Endodermal cell (in vitro differentiated cells): ENCODE results near the gene KCND2. TPM values are rescaled to one million over a fixed set of nuclear protein-coding genes. Genes with fewer than 3 reads are reported as not detected.

Experiments used
- DNase-seq: peaks from one replicate; pipeline ENCODE4 v3.0.0-alpha.2; 2017
- H3K27ac ChIP-seq: 2 replicates; pipeline ENCODE4 v1.5.1; 2013; ENCODE audit warnings: mild to moderate bottlenecking, low read depth, low read length, moderate library complexity
- H3K27me3 ChIP-seq: 2 replicates; pipeline ENCODE4 v1.6.1; 2013; ENCODE audit warnings: mild to moderate bottlenecking, low read length, moderate library complexity; ENCODE audit not compliant: insufficient read depth, control insufficient read depth, poor library complexity, severe bottlenecking
- H3K36me3 ChIP-seq: 2 replicates; pipeline ENCODE4 v1.7.0; 2013; ENCODE audit warnings: mild to moderate bottlenecking, low read length, moderate library complexity; ENCODE audit not compliant: control insufficient read depth, insufficient read depth
- H3K4me1 ChIP-seq: one replicate; pipeline ENCODE4 v1.7.0; 2013; ENCODE audit warnings: low read length; ENCODE audit not compliant: control insufficient read depth, insufficient read depth
- H3K4me3 ChIP-seq: 2 replicates; pipeline ENCODE4 v1.5.1; 2013; ENCODE audit warnings: mild to moderate bottlenecking, low read length, moderate library complexity
- H3K9ac ChIP-seq: 2 replicates; pipeline ENCODE4 v1.6.1; 2013; ENCODE audit warnings: mild to moderate bottlenecking, low read length, moderate library complexity; ENCODE audit not compliant: poor library complexity, severe bottlenecking; ENCODE audit errors: extremely low read depth
- H3K9me3 ChIP-seq: 2 replicates; pipeline ENCODE4 v1.6.1; 2013; ENCODE audit warnings: mild to moderate bottlenecking, low read length, moderate library complexity; ENCODE audit not compliant: control insufficient read depth
- H3K27ac Mint-ChIP-seq: 2 replicates; pipeline ENCODE4 v1.8.0; 2020; ENCODE audit warnings: mixed read lengths
- H3K27me3 Mint-ChIP-seq: 2 replicates; pipeline ENCODE4 v1.8.0; 2021; ENCODE audit warnings: mild to moderate bottlenecking, mixed read lengths; ENCODE audit not compliant: insufficient read depth
- H3K36me3 Mint-ChIP-seq: 2 replicates; pipeline ENCODE4 v1.8.0; 2020; ENCODE audit warnings: low read depth, mixed read lengths
- H3K4me1 Mint-ChIP-seq: 2 replicates; pipeline ENCODE4 v1.8.0; 2020; ENCODE audit warnings: mixed read lengths
- H3K4me3 Mint-ChIP-seq: 2 replicates; pipeline ENCODE4 v1.8.0; 2020; ENCODE audit warnings: mild to moderate bottlenecking, moderate library complexity, mixed read lengths
- H3K9me3 Mint-ChIP-seq: 2 replicates; pipeline ENCODE4 v1.8.0; 2020; ENCODE audit warnings: mild to moderate bottlenecking, mixed read lengths
- CTCF ChIP-seq: fragments of 200-600 bp; sonication (generic); conservative IDR thresholded peaks from 2 replicates; pipeline ENCODE4 v1.5.0; 2021; ENCODE audit warnings: antibody characterized with exemption, mild to moderate bottlenecking
- WGBS, 2 experiments: methylation state at CpG; one replicate each; pipeline versions ENCODE4 v1.1.5 to v1.1.7; 2013; ENCODE audit warnings: missing lambda C conversion rate in 2 of 2, mixed read lengths in 1 of 2; ENCODE audit not compliant: insufficient coverage in 1 of 2, insufficient read length in 1 of 2; 5-methylcytosine and 5-hydroxymethylcytosine counted together
- total RNA-seq, 2 donors: library from RNA; stranded (reverse); fragmentation: NEBNext Ultra II Directional in 1 of 2; extraction: Animal tissue kit (Norgen Biotek cat#: 25700) in 1 of 2; gene quantifications; 2 replicates in 1 of 2; 3 replicates in 1 of 2; pipeline ENCODE4 v1.2.1, GENCODE V29; 2021

The KCND2 gene
- total RNA-seq, 2 donors from 2014 or later, result 0.71 to 4.6 TPM

GRCh38 chr7:120307991-120308545, 35.1 kb downstream of the KCND2 start:
- H3K4me3 Mint-ChIP-seq, result no peak overlapping the region
- Histone ChIP-seq H3K36me3 (no peaks in the 10 kb centered on the region), H3K27me3 (no peaks in the 10 kb centered on the region), H3K9ac (no peak overlapping the region), H3K9me3 (no peaks in the 10 kb centered on the region), H3K4me3 (no peak overlapping the region), H3K4me1 (peaks cover 3% of the 10 kb centered on the region), H3K27ac (no peak overlapping the region)
- peaks cover 30% of the 10 kb centered on the region for H3K4me1 Mint-ChIP-seq
- TF ChIP-seq CTCF, result no peak
- no peaks in the 10 kb centered on the region for H3K27me3 Mint-ChIP-seq
- no peaks in the 10 kb centered on the region for H3K9me3 Mint-ChIP-seq
- 77% methylated on average over 4 of the region's 4 CpGs; no CpG with 5 or more reads in 1 of the 2 experiments for whole genome bisulfite sequencing, 2 experiments
- no peak for DNase-seq
- no peaks in the 10 kb centered on the region for H3K36me3 Mint-ChIP-seq
- H3K27ac Mint-ChIP-seq, result no peak overlapping the region

- H3K4me1 Mint-ChIP-seq, result peaks cover 17% of the 10 kb centered on the region
- no peaks in the 10 kb centered on the region for H3K9me3 Mint-ChIP-seq
- 93 to 100% methylated on average over 1 of the region's 2 CpGs for WGBS, 2 experiments
- Histone ChIP-seq H3K27me3 (no peaks in the 10 kb centered on the region), H3K4me3 (no peak overlapping the region), H3K4me1 (peaks cover 3% of the 10 kb centered on the region), H3K9ac (no peak overlapping the region), H3K9me3 (no peaks in the 10 kb centered on the region), H3K27ac (no peak overlapping the region), H3K36me3 (no peaks in the 10 kb centered on the region)
- TF ChIP-seq CTCF, result no peak
- no peaks in the 10 kb centered on the region for H3K36me3 Mint-ChIP-seq
- no peaks in the 10 kb centered on the region for H3K27me3 Mint-ChIP-seq
- H3K4me3 Mint-ChIP-seq, result no peak overlapping the region
- DNase-seq, result no peak
- H3K27ac Mint-ChIP-seq, result no peak overlapping the region
These were observed 38.2 kb downstream of the KCND2 start for GRCh38 chr7:120311028-120311788.

- no peak for TF ChIP-seq CTCF
- Histone ChIP-seq H3K4me1 (no peaks in the 10 kb centered on the region), H3K4me3 (no peak overlapping the region), H3K36me3 (no peaks in the 10 kb centered on the region), H3K9ac (no peak overlapping the region), H3K9me3 (no peaks in the 10 kb centered on the region), H3K27me3 (no peaks in the 10 kb centered on the region), H3K27ac (no peak overlapping the region)
- H3K27ac Mint-ChIP-seq, result no peak overlapping the region
- WGBS, 2 experiments, result 90 to 100% methylated on average over 2 to 3 of the region's 3 CpGs
- no peak for DNase-seq
- H3K27me3 Mint-ChIP-seq, result no peaks in the 10 kb centered on the region
- no peaks in the 10 kb centered on the region for H3K9me3 Mint-ChIP-seq
- H3K36me3 Mint-ChIP-seq, result no peaks in the 10 kb centered on the region
- no peak overlapping the region for H3K4me3 Mint-ChIP-seq
- H3K4me1 Mint-ChIP-seq, result no peaks in the 10 kb centered on the region
These were observed 47.4 kb downstream of the KCND2 start for GRCh38 chr7:120320218-120320961.
